ENCODE data around the gene PYCR2.

DNA sequence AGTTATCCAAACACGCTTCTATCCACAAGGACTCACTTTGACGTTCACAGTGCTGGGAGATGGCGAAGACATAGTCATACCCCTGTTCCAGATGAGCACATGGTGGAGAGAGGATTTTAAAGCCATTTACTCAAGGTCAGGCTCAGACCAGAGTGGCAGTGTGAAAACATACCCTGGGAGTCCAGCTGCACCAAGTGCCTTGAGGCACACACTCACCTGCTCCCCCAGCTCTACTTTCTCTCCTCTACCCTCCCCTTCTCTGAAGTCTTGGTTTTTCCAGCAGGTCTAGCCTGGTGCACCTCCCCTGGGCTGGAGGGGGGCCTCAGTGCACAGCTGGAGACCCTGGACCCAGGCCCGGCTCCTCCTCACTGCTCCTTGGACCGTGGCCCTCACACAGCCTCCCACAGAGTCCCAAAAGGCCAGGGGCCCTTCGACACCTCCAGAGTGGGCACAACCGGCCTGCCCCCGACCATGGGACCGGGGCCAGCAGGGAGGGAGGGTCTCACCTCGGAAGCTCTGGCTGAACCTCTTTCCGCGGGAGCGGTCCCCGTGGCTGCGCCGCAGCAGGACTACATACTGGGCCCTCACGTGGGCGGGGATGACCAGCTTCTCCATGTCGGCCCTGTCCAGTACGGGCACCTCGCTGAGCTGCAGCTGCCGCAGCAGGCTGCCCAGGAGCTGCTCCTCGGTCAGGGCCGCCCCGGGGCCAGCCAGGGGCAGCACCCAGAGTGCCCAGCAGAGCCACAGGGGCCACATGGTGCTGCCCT, 16.5 kb upstream of the PYCR2 start:
- TF ChIP-seq, protein P1, sequence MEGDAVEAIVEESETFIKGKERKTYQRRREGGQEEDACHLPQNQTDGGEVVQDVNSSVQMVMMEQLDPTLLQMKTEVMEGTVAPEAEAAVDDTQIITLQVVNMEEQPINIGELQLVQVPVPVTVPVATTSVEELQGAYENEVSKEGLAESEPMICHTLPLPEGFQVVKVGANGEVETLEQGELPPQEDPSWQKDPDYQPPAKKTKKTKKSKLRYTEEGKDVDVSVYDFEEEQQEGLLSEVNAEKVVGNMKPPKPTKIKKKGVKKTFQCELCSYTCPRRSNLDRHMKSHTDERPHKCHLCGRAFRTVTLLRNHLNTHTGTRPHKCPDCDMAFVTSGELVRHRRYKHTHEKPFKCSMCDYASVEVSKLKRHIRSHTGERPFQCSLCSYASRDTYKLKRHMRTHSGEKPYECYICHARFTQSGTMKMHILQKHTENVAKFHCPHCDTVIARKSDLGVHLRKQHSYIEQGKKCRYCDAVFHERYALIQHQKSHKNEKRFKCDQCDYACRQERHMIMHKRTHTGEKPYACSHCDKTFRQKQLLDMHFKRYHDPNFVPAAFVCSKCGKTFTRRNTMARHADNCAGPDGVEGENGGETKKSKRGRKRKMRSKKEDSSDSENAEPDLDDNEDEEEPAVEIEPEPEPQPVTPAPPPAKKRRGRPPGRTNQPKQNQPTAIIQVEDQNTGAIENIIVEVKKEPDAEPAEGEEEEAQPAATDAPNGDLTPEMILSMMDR (conservative IDR thresholded peaks at IDR 0.05; ENCODE audit: low read depth, low read length): no peak
- no peak for TF ChIP-seq EZH2 (IDR thresholded peaks at IDR 0.05; ENCODE audit: low read length, unreplicated experiment)

All from PC-3 (cell line).